Measurements from ENCODE around the gene OR51B6. TPM values are rescaled to one million over a fixed set of nuclear protein-coding genes. Genes with fewer than 3 reads are reported as not detected.

The OR51B6 gene
- total and polyA plus RNA-seq, 9 of the 15 experiments (the other 6 are each of a cell fraction or from before 2014, with no cell fraction given): 0.06 to 0.97 TPM; not detected in 7

GRCh38 chr11:5367448-5368074 lies 16.3 kb downstream of the OR51B6 start (continued):
- TF ChIP-seq ELK1 (CRISPR knock-in tag; IDR thresholded peaks at IDR 0.05) (no peak), SRSF3 (IDR thresholded peaks at IDR 0.05; ENCODE audit: insufficient read depth, low read length) (no peak), MAFK (IDR thresholded peaks at IDR 0.05; ENCODE audit: low read length) (peak; percentile 14; the same call in 1 of the 2 replicates), SRSF7 (optimal IDR thresholded peaks at IDR 0.05; ENCODE audit: low read depth, low read length) (no peak), ARID4B (CRISPR knock-in tag; IDR thresholded peaks at IDR 0.05) (no peak), PTBP1 (IDR thresholded peaks at IDR 0.05; ENCODE audit: low read depth, low read length) (no peak), ZBTB1 (CRISPR knock-in tag; IDR thresholded peaks at IDR 0.05; ENCODE audit: borderline replicate concordance, low read depth) (no peak), SREBF1 (IDR thresholded peaks at IDR 0.05; ENCODE audit: borderline replicate concordance, low read depth, low read length) (no peak), ETS2 (tag; IDR thresholded peaks at IDR 0.05; ENCODE audit: borderline replicate concordance, poor library complexity, severe bottlenecking) (no peak), ZNF316 (IDR thresholded peaks at IDR 0.05) (peak; percentile 67), ZNF639 (CRISPR knock-in tag; conservative IDR thresholded peaks at IDR 0.05 in 1 of 2, IDR thresholded peaks at IDR 0.05 in 1 of 2) (no peak), MEF2D (tag; conservative IDR thresholded peaks at IDR 0.05; ENCODE audit: low read depth) (peak; percentile 72), SLC30A9 (CRISPR knock-in tag; IDR thresholded peaks at IDR 0.05) (no peak), ZFP30 (CRISPR knock-in tag; IDR thresholded peaks at IDR 0.05; ENCODE audit: borderline replicate concordance) (no peak), ZNF609 (CRISPR knock-in tag; IDR thresholded peaks at IDR 0.05; ENCODE audit: borderline replicate concordance) (no peak)

Measured in K562 (cell line).